NCI-H1105 (cell line): ENCODE results near the gene CD247.
"Not testable (repeated sequence)": the region's sequence is repeated elsewhere in the genome, so short reads cannot be mapped to it uniquely, and the experiment has no call there.

ENCODE experiments used
- DNase-seq: peaks from one replicate; lab custom pipeline; 2025; lab: John Stamatoyannopoulos, UW

Gene CD247

DNA sequence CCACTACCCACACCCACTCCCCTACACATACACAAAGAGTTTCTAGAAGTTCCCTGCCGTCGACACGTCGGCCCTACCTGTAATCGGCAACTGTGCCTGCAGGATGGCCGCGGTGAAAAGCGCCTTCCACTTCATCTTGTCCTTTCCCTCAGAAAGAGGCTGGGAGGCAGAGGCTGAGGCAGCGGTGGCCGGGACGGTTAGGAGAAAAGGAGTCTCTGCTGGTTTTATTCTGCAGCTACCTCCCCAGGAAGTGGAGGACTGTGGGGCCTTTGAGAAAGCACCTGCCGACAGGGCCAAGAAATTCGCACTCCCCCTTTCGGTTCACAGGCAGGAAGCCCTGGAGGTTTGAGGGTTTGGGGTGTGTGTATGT is at the start of gene CD247:
TSS of gene CD247 (minus strand) at position 199 of the 370 bp plus-strand sequence. CDS start at position 135, 64 bp downstream.
- DNase-seq = no peak

GRCh38 chr1:167567663-167568062 is 49.3 kb upstream of the CD247 start:
- DNase-seq = no peak

- no peak for DNase-seq
Measured at GRCh38 chr1:167566766-167567165, 48.4 kb upstream of the CD247 start.

DNA sequence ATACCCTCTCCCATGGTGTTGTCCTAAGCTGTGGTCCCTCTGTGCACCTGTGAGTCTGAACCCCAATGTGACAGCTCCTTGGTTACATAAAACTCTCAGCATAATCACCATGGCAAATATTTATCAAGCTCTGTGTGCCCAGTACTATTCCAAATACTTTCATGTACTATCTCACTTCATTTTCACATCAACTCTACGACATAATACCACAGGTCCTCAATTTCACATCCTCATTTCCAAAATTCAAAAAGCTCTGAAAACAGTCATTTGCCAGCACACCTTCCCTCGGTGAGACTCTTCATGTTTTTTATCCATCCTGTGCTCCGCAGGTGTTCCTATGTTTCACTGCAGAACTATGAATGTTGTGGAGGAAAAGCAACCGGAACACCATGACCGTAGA is 47.6 kb upstream of the CD247 start:
- DNase-seq = no peak

- DNase-seq = no peak
Measured at GRCh38 chr1:167564612-167565270, 46.4 kb upstream of the CD247 start.

DNA sequence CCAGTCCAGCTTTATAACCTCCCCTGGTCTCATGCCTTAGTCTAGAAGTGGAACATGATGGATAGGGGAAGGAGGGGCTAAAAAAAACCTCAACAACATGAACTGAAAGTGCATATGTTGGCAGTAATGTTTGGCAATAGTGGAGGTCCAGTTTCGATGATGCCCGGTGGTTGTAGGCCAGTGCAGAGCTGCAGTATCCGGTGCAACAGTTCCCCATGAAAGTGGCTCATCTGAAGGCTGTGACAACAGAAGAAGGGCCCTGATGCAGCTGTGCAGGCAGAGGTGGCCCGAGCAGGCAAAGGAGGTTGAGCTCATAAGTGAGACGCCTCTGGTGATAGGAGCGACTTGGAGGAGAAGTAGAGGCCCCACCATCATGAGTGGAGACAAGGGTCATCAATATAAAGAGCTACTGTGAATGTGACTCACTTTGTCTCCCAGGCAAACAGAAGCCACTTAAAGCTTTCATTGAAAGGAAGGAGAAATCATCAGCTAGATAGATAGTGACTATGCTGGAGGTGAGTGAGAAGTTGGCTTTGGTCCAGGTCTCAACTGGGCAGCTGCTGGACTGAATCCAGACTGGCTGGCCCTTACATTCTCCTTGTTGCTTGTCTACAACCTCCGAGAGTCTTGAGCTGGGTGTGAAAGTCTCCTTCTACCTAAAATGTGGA is 45.4 kb upstream of the CD247 start:
- peak; percentile 5 for DNase-seq

DNA sequence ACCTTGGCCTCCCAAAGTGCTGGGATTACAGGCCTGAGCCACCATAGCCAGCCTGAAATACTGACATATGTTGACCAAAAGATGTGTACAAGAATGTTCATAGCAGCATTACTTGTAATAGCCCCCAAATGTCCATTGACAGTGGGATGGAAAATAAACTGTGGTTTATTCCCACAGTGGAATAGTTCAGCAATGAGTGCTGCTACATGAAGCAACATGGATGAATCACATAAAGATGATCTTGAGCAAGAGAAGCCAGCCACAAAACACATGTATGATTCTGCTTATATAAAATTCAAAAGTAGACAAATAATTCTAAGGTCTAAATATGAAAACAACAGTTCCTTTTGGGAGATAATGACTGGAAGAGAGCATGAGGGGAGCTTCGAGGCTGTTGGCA is 44.4 kb upstream of the CD247 start:
- DNase-seq = no peak

DNA sequence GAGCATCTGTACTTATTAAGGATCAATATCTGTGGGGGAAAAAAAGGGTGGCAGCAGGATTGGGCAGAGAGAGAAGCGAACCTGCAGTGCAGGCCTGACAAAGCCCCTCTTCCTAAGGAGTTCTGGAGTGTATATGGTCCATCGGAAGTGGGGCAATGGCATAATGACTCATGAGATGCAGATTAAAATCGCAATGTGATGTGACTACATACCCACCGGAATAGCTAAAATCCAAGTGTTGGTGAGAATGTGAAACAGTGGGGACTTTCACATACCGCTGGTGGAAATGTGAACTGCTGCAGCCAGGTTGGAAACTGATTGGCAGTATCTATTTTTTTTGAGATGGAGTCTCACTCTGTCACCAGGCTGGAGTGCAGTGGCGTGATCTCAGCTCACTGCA is 43.4 kb upstream of the CD247 start:
- DNase-seq = no peak

- peak; percentile 74 for DNase-seq
Measured at GRCh38 chr1:167555971-167556714, 37.8 kb upstream of the CD247 start.

DNA sequence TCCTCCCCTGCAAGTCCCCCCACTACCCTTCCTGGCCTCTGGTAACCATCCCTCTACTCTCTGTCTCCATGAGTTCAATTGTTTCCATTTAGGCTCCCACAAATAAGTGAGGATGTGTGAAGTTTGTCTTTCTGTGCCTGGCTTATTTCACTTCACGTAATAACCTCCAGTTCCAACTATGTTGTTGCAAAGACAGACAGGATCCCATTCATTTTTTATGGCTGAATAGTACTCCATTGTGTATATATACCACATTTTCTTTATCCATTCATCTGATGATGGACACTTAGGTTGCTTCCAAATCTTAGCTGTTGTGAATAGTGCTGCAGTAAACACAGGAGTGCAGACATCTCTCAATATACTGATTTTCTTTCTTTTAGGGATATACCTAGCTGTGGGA is 36.7 kb upstream of the CD247 start:
- not testable (repeated sequence) for DNase-seq

DNA sequence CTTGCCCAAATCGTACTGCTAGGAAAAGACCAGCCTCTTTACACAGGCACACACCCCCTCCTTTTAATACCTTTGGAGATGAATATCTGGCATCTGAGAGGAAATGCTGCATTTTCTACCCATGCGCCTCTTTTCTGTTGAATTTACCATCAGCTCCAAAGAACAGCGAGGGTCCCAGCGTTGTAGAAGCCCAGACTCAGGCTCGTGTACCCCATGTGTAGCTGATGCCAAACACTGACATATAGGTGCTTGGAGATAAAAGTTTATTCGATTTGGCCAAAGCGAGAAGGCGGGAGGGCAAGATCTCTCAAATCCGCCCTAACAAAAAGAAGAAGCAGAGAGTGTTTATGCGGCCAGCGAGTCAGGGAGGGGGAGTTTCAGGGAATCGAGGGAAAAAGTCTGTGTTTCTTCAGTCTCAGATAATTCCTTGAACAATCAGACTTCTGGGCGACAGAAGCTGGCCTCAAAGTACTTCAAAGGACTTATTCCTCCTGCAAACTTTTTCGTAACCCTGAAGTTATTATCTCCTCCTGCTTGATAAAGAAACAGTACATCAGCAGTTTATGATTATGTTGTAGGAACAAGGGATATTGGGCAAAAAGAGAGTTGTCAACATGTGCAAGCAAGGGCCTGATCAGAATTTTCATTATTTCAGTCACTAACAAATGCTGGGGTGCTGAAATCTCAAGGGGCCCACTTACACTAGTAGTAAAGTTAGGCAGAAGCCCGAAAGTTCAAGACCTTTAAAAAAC is 35.9 kb upstream of the CD247 start:
- no peak for DNase-seq

DNA sequence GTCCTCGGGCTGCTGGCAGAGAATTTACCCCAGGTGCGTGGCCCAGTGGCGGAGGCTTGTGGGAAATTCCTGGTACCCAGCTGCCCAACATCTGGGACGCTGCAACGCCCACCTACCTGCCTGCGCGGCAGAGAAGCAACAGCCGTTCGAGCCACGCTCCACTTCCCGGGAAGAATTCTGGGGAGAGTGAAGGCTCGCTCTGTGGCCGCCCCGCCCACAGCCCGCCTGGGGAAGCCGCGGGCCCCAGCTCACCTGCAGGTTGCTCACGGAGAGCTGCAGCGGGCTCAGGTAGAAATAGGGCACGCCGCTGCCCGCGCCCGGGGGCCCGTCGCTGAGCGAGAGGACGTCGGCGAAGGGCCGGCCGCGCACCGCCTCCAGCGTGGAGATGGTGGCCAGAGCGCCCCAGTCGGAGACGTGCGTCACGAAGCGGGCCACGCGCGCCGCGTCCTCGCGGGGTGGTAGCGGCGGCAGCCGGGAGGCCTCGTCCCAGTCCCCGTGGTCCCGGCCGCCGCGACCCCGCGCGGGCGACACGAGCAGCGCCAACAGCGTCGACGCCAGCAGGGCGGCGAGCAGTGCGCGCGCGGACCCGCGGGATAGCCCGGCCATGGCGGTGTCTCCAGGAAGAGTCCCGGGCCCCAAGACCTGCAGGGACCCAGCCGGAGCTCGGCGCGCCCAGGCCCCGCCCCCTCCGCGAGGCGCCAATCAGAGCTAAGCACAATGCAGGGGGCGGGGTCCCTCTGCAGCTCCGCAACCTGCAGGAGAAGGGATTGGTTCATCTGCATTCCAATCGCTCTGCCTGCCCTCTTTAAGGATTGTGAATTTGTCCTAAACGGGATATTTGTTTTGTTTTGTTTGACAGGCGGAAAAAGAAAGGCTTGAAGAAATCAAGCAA is 35.1 kb upstream of the CD247 start, which contains the start of gene CREG1:
TSS of gene CREG1 (minus strand) at position 627 of the 892 bp plus-strand sequence.
- peak; percentile 92 for DNase-seq

GRCh38 chr1:167551362-167551761 is 33.0 kb upstream of the CD247 start:
- no peak for DNase-seq

- no peak for DNase-seq
Measured at GRCh38 chr1:167548059-167548932, 30.0 kb upstream of the CD247 start.

GRCh38 chr1:167546935-167547334 is 28.6 kb upstream of the CD247 start:
- DNase-seq = no peak

- DNase-seq = no peak
Measured at GRCh38 chr1:167545349-167545748, 27.0 kb upstream of the CD247 start.

DNA sequence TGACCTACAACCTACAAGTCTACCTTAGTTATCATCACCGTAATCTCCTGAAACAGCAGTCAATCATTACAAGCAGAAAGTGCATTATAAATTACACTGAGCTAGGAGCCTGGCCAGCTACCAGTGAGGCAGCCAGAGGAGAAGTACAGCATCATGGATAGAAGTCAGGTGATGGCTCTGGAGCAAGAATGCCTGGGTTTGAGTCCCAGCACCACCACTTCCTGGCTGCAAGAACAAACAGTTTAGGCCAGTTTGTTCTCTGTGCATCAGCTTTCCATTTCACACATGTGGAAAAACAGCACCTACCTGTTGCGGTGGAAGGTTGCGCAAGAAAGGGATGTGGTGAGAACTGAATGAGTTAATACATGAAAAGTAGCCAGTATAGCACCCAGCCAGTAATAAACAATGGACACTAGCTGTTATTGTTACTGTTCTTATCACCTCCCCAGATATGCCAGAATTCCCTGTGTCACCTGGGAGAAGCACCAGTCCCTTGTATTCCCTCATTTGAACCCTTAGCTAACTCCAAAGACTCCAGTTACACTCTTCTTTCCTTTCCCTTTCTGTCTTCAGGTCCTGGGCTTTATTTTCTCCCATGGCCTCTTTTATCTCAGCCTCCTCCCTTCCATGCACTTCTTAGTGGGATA is 26.2 kb upstream of the CD247 start:
- no peak for DNase-seq

DNA sequence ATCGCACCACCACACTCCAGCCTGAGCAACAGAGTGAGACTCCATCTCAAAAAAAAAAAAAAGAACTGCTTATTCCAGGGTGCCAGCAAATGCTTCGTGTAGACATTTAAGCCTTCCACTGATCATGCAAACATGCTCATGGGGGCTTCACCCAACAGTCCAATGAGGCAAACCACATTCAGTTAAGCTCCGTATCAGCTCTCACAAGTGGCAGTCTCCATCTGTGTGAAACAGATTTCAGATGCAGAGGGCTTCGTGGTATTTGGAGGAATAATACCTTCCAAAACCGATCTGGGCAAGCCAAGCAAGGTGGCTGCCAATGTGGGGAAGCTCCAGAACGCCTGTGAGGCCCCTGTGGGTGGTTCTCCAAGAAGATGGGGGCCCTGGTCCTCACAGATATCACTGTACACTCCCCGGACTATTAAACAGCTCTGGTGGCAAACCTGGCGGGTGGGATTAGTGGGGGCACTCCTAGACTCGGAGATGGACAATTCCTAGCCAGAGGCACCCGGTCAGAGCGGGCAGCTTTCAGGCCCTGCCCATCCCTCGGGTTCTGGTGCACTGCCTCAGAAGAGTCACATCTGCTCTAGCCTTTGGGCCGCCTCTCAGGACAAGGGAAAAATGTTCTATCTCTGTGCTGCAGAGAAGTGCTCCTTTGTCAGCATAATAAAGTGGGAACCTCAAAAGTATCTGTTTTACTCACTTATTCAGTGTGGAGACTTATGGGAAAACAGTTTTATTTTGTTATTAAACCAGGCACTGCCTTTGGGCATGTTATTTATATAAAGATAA is 25.1 kb upstream of the CD247 start:
- no peak for DNase-seq
